GOT3 (cell line): ENCODE data around the gene PANK4.

ENCODE experiments used
- DNase-seq: peaks from one replicate; lab custom pipeline; 2025; ENCODE audit warnings: mixed read lengths; lab: John Stamatoyannopoulos, UW

PANK4 gene

GRCh38 chr1:2544875-2545640 lies 18.7 kb upstream of the PANK4 start:
- no peak for DNase-seq

GRCh38 chr1:2544093-2544874 lies 17.9 kb upstream of the PANK4 start:
- DNase-seq, result no peak

GRCh38 chr1:2543543-2544092 lies 17.2 kb upstream of the PANK4 start:
- no peak for DNase-seq

GRCh38 chr1:2542246-2542915 lies 16.0 kb upstream of the PANK4 start:
- no peak for DNase-seq

- DNase-seq, result no peak
These were observed 15.3 kb upstream of the PANK4 start for GRCh38 chr1:2541619-2542245.

- no peak for DNase-seq
These were observed 14.6 kb upstream of the PANK4 start for GRCh38 chr1:2540816-2541492.

- DNase-seq, result no peak
These were observed 13.0 kb upstream of the PANK4 start for GRCh38 chr1:2539312-2539907.

GRCh38 chr1:2538872-2539271 lies 12.5 kb upstream of the PANK4 start:
- no peak for DNase-seq

GRCh38 chr1:2538376-2538775 lies 12.0 kb upstream of the PANK4 start:
- DNase-seq, result no peak

GRCh38 chr1:2537784-2538115 lies 11.4 kb upstream of the PANK4 start:
- no peak for DNase-seq

GRCh38 chr1:2535981-2536380 lies 9.6 kb upstream of the PANK4 start:
- no peak for DNase-seq

- DNase-seq, result no peak
These were observed 9.1 kb upstream of the PANK4 start for GRCh38 chr1:2535455-2535854.

- DNase-seq, result no peak
These were observed 8.5 kb upstream of the PANK4 start for GRCh38 chr1:2534687-2535441.

GRCh38 chr1:2534315-2534686 lies 7.9 kb upstream of the PANK4 start:
- no peak for DNase-seq

- no peak for DNase-seq
These were observed 7.0 kb upstream of the PANK4 start for GRCh38 chr1:2533365-2533764.

- DNase-seq, result no peak
These were observed 6.2 kb upstream of the PANK4 start for GRCh38 chr1:2532485-2533160.

- DNase-seq, result no peak
These were observed 4.3 kb upstream of the PANK4 start for GRCh38 chr1:2530513-2531361.

- DNase-seq, result no peak
These were observed 3.6 kb upstream of the PANK4 start, which contains the start of gene HES5 for GRCh38 chr1:2529784-2530512. TSS of gene HES5 (minus strand) at chr1:2530263. CDS start at chr1:2530164, 99 bp downstream.
